Measurements from ENCODE around the gene TPTE2. TPM values are rescaled to one million over a fixed set of nuclear protein-coding genes. Genes with fewer than 3 reads are reported as not detected.
"Not testable (repeated sequence)": the region's sequence is repeated elsewhere in the genome, so short reads cannot be mapped to it uniquely, and the experiment has no call there.

Gene TPTE2
- total and polyA plus RNA-seq, 9 of the 15 experiments (the other 6 are each of a cell fraction or from before 2014, with no cell fraction given): not detected

- POLR2A ChIA-PET; intact Hi-C loops (cut with micrococcal nuclease); H3K27ac ChIP-seq (ENCODE audit: extremely low read depth, low read depth, low read length); H3K4me3 ChIP-seq; CTCF ChIA-PET (ENCODE audit: low intra/inter-chr PET ratio); FAIRE-seq; H3K27me3 ChIP-seq (ENCODE audit: control insufficient read depth in 2 of 2, insufficient read depth in 2 of 2, low read length in 2 of 2); H3K4me2 ChIP-seq (ENCODE audit: insufficient read depth, low read length); H3K4me1 ChIP-seq (replicated peaks in 1 of 2; ENCODE audit: control insufficient read depth in 2 of 2, insufficient read depth in 2 of 2, low read length in 2 of 2); H3K9me3 ChIP-seq (replicated peaks; ENCODE audit: control insufficient read depth, insufficient read depth, low read depth, low read length); H3K79me2 ChIP-seq (ENCODE audit: control insufficient read depth, insufficient read depth, low read length); DNase-seq (ENCODE audit: extremely low read depth in 1 of 4, low spot score in 3 of 4); ATAC-seq; H4K20me1 ChIP-seq (replicated peaks; ENCODE audit: control insufficient read depth, insufficient read depth, low read length); H3K9ac ChIP-seq (ENCODE audit: insufficient read depth in 1 of 2, low read depth in 2 of 2, low read length in 2 of 2); H3K36me3 ChIP-seq (ENCODE audit: control insufficient read depth, insufficient read depth, low read length); H2AFZ ChIP-seq (ENCODE audit: low read depth, low read length); H3K9me1 ChIP-seq (ENCODE audit: control insufficient read depth, insufficient read depth, low read length); BruUV-seq (replicated peaks): not testable (repeated sequence)
- in situ Hi-C loops (cut with MboI): loop anchor here (5.0 kb wide), 1 partner anchor 1723 kb away; no protein-coding TSS in a partner anchor
- 4% methylated on average over 3 of the region's 4 CpGs for WGBS (ENCODE audit: insufficient coverage, low coverage, missing lambda C conversion rate)
Observed at GRCh38 chr13:19549245-19549644, 12.1 kb downstream of the TPTE2 start.

- H3K27me3 ChIP-seq (ENCODE audit: control insufficient read depth in 2 of 2, insufficient read depth in 2 of 2, low read length in 2 of 2); BruUV-seq (replicated peaks); H3K9ac ChIP-seq (ENCODE audit: insufficient read depth in 1 of 2, low read depth in 2 of 2, low read length in 2 of 2); FAIRE-seq; H3K27ac ChIP-seq (ENCODE audit: extremely low read depth, low read depth, low read length); H2AFZ ChIP-seq (ENCODE audit: low read depth, low read length); H3K79me2 ChIP-seq (ENCODE audit: control insufficient read depth, insufficient read depth, low read length); POLR2A ChIA-PET; H3K4me1 ChIP-seq (replicated peaks in 1 of 2; ENCODE audit: control insufficient read depth in 2 of 2, insufficient read depth in 2 of 2, low read length in 2 of 2); DNase-seq (ENCODE audit: extremely low read depth in 1 of 4, low spot score in 3 of 4); in situ Hi-C loops (cut with MboI); H4K20me1 ChIP-seq (replicated peaks; ENCODE audit: control insufficient read depth, insufficient read depth, low read length); H3K36me3 ChIP-seq (ENCODE audit: control insufficient read depth, insufficient read depth, low read length); intact Hi-C loops (cut with micrococcal nuclease); H3K4me3 ChIP-seq; H3K9me1 ChIP-seq (ENCODE audit: control insufficient read depth, insufficient read depth, low read length); H3K4me2 ChIP-seq (ENCODE audit: insufficient read depth, low read length); ATAC-seq; CTCF ChIA-PET (ENCODE audit: low intra/inter-chr PET ratio); H3K9me3 ChIP-seq (replicated peaks; ENCODE audit: control insufficient read depth, insufficient read depth, low read depth, low read length): not testable (repeated sequence)
Observed at GRCh38 chr13:19525634-19526033, 35.7 kb downstream of the TPTE2 start.

Measured in K562 (cell line).